Muscle layer of colon (tissue), 2 donors: ENCODE data around the gene RNF121.

ENCODE experiments used
- H3K27ac ChIP-seq: one replicate; pipeline ENCODE4 v1.7.0; 2013; ENCODE audit warnings: low read depth, mild to moderate bottlenecking, low read length, moderate library complexity
- H3K27me3 ChIP-seq, 2 donors: one replicate each; pipeline ENCODE4 v1.7.0; 2013; ENCODE audit warnings: low read length in 2 of 2, mild to moderate bottlenecking in 2 of 2; ENCODE audit not compliant: insufficient read depth in 2 of 2, control insufficient read depth in 1 of 2
- H3K36me3 ChIP-seq: one replicate; pipeline ENCODE4 v1.7.0; 2013; ENCODE audit warnings: mild to moderate bottlenecking, low read length; ENCODE audit not compliant: insufficient read depth
- H3K4me1 ChIP-seq: one replicate; pipeline ENCODE4 v1.7.0; 2013; ENCODE audit warnings: mild to moderate bottlenecking, low read length; ENCODE audit not compliant: insufficient read depth
- H3K4me3 ChIP-seq, 2 donors: one replicate each; pipeline ENCODE4 v1.7.0; 2013; ENCODE audit warnings: low read length in 2 of 2, low read depth in 1 of 2, mild to moderate bottlenecking in 1 of 2, moderate library complexity in 1 of 2
- H3K9ac ChIP-seq: one replicate; pipeline ENCODE4 v1.7.0; 2013; ENCODE audit warnings: low read length
- H3K9me3 ChIP-seq: one replicate; pipeline ENCODE4 v1.7.0; 2013; ENCODE audit warnings: mild to moderate bottlenecking, low read length
- donor health status: abdominal sarcoma.
- donor health status: Adenocarcinoma of cecum.

The RNF121 gene

GRCh38 chr11:72030472-72031045 lies 101.7 kb downstream of the RNF121 start:
- no peak overlapping the region for H3K4me3 ChIP-seq
- H3K36me3 ChIP-seq, result peaks cover 50% of the 10 kb centered on the region
- peaks cover 54% of the 10 kb centered on the region for H3K4me1 ChIP-seq
- no peak overlapping the region for H3K27ac ChIP-seq
- H3K9ac ChIP-seq, result no peak overlapping the region
- no peaks in the 10 kb centered on the region for H3K9me3 ChIP-seq
- no peaks in the 10 kb centered on the region for H3K27me3 ChIP-seq

DNA sequence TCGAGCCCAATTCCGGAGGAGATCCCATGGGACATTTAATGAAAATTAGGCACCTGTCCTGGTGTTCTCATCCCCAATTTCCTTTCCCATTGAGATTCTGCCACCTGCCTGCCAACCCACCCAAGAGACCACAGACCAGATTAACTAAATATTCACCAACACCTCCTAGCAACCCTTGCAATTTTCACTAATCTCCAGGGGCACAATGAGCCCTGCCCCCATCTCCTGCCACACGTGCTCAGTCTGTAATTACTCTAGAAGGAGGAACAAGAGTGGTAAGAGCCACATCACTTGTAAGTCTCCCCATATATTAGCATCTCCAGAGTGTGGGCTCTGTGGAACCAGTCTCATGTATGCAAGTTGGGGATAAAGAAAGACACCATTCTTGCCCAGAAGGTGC lies 107.8 kb downstream of the RNF121 start:
- H3K4me3 ChIP-seq, result peak overlapping the region in 1 of 2 donors; percentile 17
- H3K4me1 ChIP-seq, result peaks cover 34% of the 10 kb centered on the region
- no peaks in the 10 kb centered on the region for H3K9me3 ChIP-seq
- H3K27ac ChIP-seq, result no peak overlapping the region
- peaks cover 22% of the 10 kb centered on the region for H3K36me3 ChIP-seq
- no peak overlapping the region for H3K9ac ChIP-seq
- H3K27me3 ChIP-seq, result no peaks in the 10 kb centered on the region

- Histone ChIP-seq H3K9me3 (no peaks in the 10 kb centered on the region), H3K9ac (peak overlapping the region; percentile 6), H3K4me3 (peak overlapping the region in 1 of 2 donors; percentile 93), H3K36me3 (peaks cover 22% of the 10 kb centered on the region), H3K4me1 (peaks cover 39% of the 10 kb centered on the region), H3K27me3 (no peaks in the 10 kb centered on the region), H3K27ac (peak overlapping the region; percentile 95)
Observed at GRCh38 chr11:72037554-72038311, 108.9 kb downstream of the RNF121 start.

DNA sequence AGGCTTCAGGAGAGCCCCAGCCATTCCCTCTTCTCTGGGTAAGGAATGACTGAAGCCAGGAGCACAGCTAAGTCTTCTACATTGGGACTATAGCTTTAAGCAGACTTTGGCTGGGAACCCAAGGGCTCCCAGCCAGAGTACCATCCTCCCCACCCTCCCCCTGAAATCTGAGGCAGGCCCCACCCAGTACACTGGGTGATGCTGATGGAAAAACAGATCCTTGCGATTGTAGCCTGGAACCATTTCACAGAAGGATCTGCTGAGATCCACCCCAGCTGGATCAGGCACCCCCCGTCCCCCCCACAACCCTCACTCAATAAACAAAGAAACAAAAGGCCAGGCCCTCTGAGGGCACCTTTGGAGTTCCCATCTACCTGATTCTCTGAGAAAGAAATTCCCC lies 109.6 kb downstream of the RNF121 start:
- Histone ChIP-seq H3K27me3 (no peaks in the 10 kb centered on the region), H3K4me3 (peak overlapping the region; percentile 37 to 93), H3K4me1 (peaks cover 46% of the 10 kb centered on the region), H3K9me3 (no peaks in the 10 kb centered on the region), H3K27ac (peak overlapping the region; percentile 95), H3K36me3 (peaks cover 18% of the 10 kb centered on the region), H3K9ac (peak overlapping the region; percentile 95)

- Histone ChIP-seq H3K4me1 (peaks cover 53% of the 10 kb centered on the region), H3K27me3 (no peaks in the 10 kb centered on the region), H3K9ac (peak overlapping the region; percentile 95), H3K27ac (peak overlapping the region; percentile 95), H3K36me3 (peaks cover 15% of the 10 kb centered on the region), H3K4me3 (peak overlapping the region; percentile 37 to 93), H3K9me3 (no peaks in the 10 kb centered on the region)
Observed at GRCh38 chr11:72039031-72039855, 110.4 kb downstream of the RNF121 start.

- H3K9ac ChIP-seq, result peak overlapping the region; percentile 95
- peak overlapping the region; percentile 95 for H3K27ac ChIP-seq
- H3K36me3 ChIP-seq, result peaks cover 13% of the 10 kb centered on the region
- peak overlapping the region; percentile 35 to 93 for H3K4me3 ChIP-seq
- peaks cover 53% of the 10 kb centered on the region for H3K4me1 ChIP-seq
- H3K27me3 ChIP-seq, result no peaks in the 10 kb centered on the region
- no peaks in the 10 kb centered on the region for H3K9me3 ChIP-seq
Observed at GRCh38 chr11:72039856-72040401, 111.1 kb downstream of the RNF121 start.

GRCh38 chr11:72040491-72041363 lies 111.9 kb downstream of the RNF121 start:
- Histone ChIP-seq H3K4me3 (peak overlapping the region; percentile 71 to 93), H3K27ac (peak overlapping the region; percentile 95), H3K9me3 (no peaks in the 10 kb centered on the region), H3K36me3 (peaks cover 6% of the 10 kb centered on the region), H3K9ac (peak overlapping the region; percentile 95), H3K27me3 (no peaks in the 10 kb centered on the region), H3K4me1 (peaks cover 58% of the 10 kb centered on the region)

GRCh38 chr11:72041364-72042063 lies 112.7 kb downstream of the RNF121 start:
- H3K9me3 ChIP-seq, result no peaks in the 10 kb centered on the region
- peak overlapping the region; percentile 95 for H3K27ac ChIP-seq
- no peaks in the 10 kb centered on the region for H3K27me3 ChIP-seq
- peaks cover 56% of the 10 kb centered on the region for H3K4me1 ChIP-seq
- H3K9ac ChIP-seq, result peak overlapping the region; percentile 95
- H3K36me3 ChIP-seq, result no peaks in the 10 kb centered on the region
- peak overlapping the region; percentile 71 to 93 for H3K4me3 ChIP-seq

- H3K27ac ChIP-seq, result peak overlapping the region; percentile 95
- H3K36me3 ChIP-seq, result no peaks in the 10 kb centered on the region
- no peaks in the 10 kb centered on the region for H3K9me3 ChIP-seq
- no peaks in the 10 kb centered on the region for H3K27me3 ChIP-seq
- H3K4me1 ChIP-seq, result peaks cover 51% of the 10 kb centered on the region
- peak overlapping the region; percentile 71 to 93 for H3K4me3 ChIP-seq
- H3K9ac ChIP-seq, result peak overlapping the region; percentile 95
Observed at GRCh38 chr11:72042064-72042745, 113.4 kb downstream of the RNF121 start.

- Histone ChIP-seq H3K27ac (no peak overlapping the region), H3K4me1 (peaks cover 37% of the 10 kb centered on the region), H3K9ac (no peak overlapping the region)
Observed at GRCh38 chr11:72045849-72046248, 117.0 kb downstream of the RNF121 start.

More at GRCh38 chr11:72045849-72046248, 117.0 kb downstream of the RNF121 start:
- Histone ChIP-seq H3K36me3 (no peaks in the 10 kb centered on the region), H3K4me3 (no peak overlapping the region), H3K9me3 (no peaks in the 10 kb centered on the region), H3K27me3 (no peaks in the 10 kb centered on the region)
